HG03196 (cell line): ENCODE measurements around the gene SMYD3.

Experiments used
- ATAC-seq: cut with Tn5 transposase; IDR thresholded peaks from one replicate; pipeline ENCODE4 v1.9.1; 2021; ENCODE audit not compliant: unreplicated experiment

SMYD3 gene

DNA sequence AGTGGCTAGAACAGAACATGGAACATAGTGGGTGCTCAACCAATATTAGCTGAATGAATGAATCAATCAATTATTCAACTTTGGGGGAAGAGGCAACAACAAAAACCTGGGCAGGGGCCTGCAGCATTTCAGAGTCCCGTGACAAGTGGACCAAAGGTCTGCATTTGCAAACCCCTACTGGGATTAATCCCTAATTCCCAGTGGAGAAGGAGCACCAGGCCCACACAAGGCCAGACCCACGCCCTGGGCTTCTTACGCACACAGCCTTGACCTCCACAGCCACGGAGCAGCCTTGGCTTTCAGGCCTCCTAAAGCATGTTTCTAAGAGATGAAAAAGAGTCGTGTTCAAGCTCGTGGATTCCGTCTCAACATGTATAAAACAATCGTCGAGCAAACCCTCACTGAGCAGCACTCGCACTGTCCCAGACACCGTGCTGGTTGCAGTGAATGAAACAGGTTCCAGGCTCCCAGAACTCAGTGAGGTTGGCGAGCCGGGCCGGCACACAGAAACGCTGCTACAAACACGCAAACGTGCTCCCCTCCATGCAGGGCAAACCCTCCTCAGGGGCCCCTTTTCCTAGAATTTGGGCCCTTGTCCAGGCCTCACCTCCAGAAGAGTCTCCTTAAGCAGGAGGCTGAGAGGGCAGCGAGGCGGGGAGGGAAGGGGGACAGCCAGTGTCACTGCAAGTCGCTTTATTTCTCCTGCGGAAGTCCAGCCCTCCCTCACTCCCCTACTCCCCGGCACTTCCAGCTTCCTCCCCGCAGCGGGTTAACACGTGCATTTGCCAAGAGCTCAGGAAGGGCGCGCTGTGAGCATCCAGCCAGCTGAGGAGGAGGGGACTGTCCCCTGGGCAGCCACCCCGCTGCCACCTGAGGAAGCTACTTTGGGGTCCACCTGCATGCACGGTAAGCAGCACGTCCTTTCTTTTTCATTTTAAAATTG lies 795.8 kb downstream of the SMYD3 start:
- no peak for ATAC-seq

DNA sequence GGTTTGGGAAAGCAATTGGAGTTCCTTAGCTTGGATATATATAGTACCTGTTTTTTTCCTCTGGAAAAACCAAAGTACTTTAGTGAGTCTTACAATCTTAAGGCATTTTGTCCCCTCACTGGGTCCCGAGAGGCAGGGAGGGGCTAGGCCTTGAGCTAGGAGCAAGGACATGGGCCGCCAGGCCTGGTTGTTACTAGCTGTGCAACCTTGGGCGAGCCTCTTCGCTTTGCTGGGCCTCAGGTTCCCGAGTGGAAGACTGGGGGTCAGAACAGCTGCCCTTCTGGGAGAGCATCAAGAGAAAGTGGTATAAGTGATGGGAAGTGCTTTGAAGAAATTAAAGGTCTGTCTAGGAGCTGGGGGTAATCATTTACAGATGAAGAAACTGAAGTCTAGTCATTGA lies 799.1 kb downstream of the SMYD3 start:
- ATAC-seq, result no peak

DNA sequence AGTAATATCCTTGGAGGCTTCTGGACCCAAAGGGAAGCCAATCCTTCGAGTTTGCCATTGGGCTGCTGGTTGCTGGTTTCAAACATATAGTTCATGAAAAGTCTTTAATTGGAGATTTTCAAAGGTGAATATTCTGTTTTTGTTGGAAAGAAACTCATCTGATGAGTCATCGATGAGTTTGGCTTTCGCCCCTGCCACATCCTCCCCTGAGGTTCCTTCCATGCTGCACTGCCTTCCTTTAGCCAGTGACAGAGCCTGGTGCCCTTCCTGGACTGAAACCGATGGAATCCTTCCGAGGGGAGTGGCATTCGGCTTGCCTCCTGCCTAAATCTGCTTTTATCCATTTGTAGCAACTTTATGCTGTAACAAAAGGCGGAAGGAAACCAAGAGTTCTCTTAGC lies 802.3 kb downstream of the SMYD3 start:
- ATAC-seq, result no peak

DNA sequence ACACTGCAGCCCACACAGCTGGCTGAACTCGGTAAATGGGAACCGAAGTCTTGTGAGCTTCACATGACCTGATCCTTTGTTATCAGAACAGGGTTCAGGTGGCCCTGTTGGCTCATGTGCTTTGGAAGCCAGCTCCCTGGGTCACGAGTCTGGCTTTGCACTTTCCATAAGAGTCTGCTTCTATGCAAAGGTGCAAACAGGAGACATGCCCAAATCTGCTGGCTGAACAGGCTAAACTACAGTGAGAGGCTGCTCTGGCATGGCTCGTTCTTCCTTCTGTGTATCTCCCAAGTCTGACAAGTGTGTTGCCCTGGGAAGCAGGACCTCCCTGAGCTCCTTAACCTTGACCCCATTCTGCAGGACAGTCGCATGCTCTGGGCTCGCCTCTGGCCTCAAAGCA lies 802.7 kb downstream of the SMYD3 start:
- ATAC-seq, result no peak

DNA sequence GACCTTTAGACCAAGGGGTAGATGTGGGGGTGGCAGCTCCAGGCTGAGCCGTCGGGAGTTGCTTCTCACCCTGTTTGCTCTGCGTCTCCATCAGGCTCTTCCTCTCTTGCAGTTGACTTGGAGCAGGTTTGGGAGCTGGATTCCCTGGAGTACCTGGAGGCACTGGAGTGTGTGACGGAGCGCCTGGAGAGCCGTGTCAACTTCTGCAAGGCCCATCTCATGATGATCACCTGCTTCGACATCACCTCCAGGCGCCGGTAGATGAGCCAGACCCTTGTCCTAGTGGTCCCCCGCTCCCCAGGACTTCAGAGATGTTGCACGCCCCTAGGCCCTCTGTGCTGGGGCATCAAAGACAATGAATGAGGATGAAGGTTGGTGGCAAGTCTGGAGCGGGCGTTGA lies 804.7 kb downstream of the SMYD3 start:
- no peak for ATAC-seq

DNA sequence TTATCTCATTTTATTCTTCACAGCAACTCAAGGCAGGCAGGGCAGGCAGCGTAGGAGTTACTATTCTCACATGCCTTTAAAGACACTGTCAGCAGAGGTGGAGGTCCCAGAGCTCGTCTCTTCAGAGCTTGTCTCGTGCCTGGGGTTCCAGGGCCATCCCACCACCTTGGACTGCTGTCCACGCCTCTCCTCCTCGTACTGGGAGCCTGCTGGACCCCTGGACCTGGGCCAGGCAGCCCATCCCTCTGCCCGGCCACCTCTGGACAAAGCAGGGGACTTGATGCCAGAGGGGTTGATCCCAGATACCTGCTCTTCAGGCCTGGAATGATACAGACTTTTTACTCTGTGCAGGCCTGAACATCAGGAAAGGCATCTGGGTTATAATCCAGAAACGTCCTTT lies 805.4 kb downstream of the SMYD3 start:
- no peak for ATAC-seq

DNA sequence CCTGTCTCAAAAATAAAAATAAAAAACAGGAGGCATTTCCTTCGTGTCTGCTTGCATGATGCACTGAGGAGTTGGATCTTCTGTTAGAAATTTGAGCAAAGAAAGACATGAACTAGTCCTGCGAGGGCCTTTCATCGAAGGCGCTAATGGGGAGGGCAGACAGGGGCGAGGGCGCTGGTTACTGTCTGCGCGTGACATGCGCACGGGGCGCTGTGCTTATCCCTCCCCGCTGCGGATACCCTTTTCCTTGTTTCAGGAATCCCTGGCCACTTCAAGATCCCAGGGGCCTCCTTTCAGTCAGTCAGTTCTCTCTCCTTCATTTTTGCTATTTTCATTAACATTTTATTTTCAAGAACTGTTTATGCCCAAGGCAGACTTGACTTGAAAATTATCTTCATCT lies 806.4 kb downstream of the SMYD3 start:
- ATAC-seq, result no peak
